ENCODE results near the gene LDLRAD2. TPM values are rescaled to one million over a fixed set of nuclear protein-coding genes. Genes with fewer than 3 reads are reported as not detected.
A peak's percentile ranks its signal among the peaks of the same experiment; 100 is the strongest.

The LDLRAD2 gene
- total RNA-seq, 1 experiment from 2014 or later = 0.97 TPM

DNA sequence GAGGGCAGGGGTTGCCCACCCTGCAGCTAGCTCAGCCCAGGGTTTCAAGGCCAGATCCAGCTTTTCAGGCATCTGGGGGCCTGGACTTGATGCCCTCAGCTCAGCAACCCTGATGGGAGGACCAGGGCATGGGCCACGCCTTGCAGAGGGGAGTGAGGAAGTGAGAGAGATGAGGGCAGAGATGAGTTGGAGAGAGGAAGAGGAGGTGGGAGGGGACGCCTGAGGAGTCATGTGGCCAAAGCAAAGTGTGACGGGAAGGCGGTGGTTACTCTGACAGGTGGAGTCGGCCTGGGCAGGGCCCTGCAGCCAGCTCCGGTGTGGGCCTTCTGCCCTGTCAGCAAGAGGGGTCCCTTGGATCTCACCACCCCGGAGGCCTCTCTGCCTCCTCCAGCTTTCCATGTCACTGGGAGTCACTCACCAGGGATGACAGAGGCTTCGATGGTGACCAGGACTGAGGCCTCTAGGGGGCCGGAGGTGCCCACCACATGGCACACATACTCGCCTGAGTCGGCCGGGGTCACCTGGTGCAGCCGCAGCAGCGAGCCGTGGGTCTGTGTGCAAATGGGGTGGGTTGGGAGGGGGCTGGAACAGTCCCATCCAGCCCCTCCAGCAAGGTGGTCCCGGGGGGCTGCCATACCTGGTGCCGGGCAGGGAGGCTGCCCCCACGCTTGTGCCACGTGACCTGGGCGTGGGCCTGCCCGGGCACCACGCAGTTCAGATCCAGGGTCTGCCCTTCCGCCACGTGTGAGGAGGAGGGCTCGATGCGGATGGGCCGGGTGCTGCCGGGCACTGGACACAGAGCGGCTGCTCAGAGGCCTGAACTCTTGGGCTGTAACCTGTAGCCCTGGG lies 40.4 kb downstream of the LDLRAD2 start:
- Histone ChIP-seq H3K4me3 (ENCODE audit: insufficient read depth, low read depth, low read length) (no peak overlapping the region), H3K27me3 (ENCODE audit: control insufficient read depth, insufficient read depth, low read length) (no peaks in the 10 kb centered on the region), H3K36me3 (replicated peaks; ENCODE audit: control insufficient read depth, insufficient read depth, low read length) (peaks cover 26% of the 10 kb centered on the region)
- no peak for DNase-seq

DNA sequence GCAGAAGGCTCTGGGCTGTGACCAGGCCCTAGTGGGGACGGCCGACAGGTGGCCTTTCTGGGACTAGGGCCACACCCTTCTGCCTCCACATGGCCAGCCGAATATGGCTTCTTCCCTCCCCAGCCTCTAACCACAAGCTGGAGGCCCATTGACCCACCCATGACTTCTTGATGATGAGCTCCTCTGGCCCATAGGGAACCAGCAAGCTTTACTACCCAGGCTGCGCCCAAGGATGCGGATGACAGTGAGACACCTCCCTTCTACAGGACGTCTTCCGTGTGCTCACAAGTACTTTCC lies 41.0 kb downstream of the LDLRAD2 start:
- Histone ChIP-seq H3K27me3 (ENCODE audit: control insufficient read depth, insufficient read depth, low read length) (no peaks in the 10 kb centered on the region), H3K36me3 (replicated peaks; ENCODE audit: control insufficient read depth, insufficient read depth, low read length) (peaks cover 27% of the 10 kb centered on the region), H3K4me3 (ENCODE audit: insufficient read depth, low read depth, low read length) (no peak overlapping the region)
- no peak for DNase-seq

DNA sequence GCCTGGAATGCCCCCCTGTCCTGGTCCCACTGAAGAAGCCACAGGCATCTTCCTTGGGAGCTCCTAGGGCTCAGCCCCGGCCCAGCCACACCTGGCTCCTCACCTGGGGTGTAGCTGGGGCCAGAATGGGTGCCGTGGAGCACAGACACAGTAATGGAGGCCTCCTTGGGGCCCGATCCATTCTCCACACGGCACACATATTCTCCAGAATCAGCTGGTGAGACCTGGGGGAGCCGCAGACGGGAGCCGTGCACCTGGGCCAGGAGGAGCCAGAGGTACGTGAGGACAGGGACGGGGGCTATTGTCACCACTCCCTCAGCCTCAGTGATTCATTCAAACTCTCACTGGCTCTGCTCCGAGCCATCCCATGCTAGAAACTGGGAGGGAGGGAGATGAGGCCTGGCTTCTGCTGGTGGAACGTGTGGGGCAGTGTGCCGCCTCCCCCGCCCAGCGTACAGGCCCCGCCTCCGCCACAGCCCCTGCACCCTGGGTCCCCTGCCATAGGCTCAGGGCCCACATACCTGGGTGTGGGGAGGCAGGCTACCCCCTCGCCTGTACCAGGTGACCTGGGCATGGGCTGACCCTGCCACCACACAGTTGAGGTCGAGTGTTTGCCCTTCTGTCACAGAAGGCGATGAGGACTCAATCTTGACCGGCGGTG lies 42.2 kb downstream of the LDLRAD2 start:
- Histone ChIP-seq H3K36me3 (replicated peaks; ENCODE audit: control insufficient read depth, insufficient read depth, low read length) (peaks cover 22% of the 10 kb centered on the region), H3K27me3 (ENCODE audit: control insufficient read depth, insufficient read depth, low read length) (no peaks in the 10 kb centered on the region), H3K4me3 (ENCODE audit: insufficient read depth, low read depth, low read length) (no peak overlapping the region)
- peak; percentile 68 for DNase-seq

DNA sequence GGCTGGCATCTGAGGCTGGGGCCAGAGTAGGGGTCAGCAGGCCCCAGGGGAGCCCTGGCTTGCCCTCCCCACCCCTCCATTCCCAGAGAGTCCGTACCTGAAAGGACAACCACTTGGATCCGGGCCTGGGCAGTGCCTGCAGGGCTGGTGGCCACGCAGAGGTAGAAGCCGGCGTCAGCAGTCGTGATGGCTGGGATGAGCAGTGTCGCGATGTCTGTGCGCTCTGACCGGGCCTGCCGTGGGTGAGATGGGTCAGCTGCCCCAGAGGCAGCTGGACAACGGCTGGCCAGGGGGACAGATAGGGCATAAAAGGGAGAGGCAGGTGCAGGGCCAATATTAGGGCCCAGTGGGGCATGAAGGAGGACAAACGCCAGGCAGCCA lies 42.7 kb downstream of the LDLRAD2 start:
- H3K36me3 ChIP-seq (replicated peaks; ENCODE audit: control insufficient read depth, insufficient read depth, low read length) = peaks cover 22% of the 10 kb centered on the region
- DNase-seq = no peak
- no peaks in the 10 kb centered on the region for H3K27me3 ChIP-seq (ENCODE audit: control insufficient read depth, insufficient read depth, low read length)
- no peak overlapping the region for H3K4me3 ChIP-seq (ENCODE audit: insufficient read depth, low read depth, low read length)

DNA sequence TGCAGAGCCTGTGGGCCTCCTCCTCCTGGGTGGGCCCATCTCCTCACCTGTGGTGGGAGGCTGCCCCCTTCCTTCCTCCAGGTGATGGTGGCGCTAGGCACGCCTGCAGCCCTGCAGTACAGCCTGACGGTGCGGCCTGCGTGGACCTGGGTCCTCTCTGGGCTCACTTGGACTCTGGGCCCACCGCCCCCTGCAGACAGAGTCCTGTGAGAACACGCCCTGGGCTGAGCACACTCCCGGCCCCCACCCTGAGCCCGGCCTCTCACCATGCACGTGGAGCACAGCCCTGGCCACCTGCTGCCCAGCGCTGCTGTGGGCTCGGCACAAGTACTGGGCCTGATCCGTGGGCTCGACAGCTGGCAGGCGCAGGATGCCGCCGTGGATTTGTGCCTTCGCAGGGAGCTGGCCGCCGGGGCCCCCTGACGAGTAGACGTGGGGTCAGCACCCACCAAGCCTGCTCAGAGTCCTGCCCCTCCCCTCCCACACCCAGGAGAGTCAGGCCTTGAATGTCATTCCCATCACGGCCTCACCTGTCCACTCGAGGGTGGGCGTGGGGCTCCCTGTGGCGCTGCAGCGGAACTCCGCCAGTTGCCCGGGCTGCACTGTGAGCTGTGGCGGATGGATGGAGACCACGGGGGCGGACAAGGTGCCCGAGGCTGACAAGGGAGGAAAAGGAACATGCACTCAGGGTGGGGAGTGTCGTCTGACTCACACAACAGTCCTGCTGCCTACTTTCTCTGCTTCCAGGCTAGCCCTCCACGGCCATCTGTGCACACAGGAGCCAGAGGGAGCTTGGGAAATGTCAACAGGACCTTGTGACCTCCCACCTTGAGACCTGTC lies 43.4 kb downstream of the LDLRAD2 start:
- peak; percentile 70 for DNase-seq
- Histone ChIP-seq H3K4me3 (ENCODE audit: insufficient read depth, low read depth, low read length) (no peak overlapping the region), H3K27me3 (ENCODE audit: control insufficient read depth, insufficient read depth, low read length) (no peaks in the 10 kb centered on the region), H3K36me3 (replicated peaks; ENCODE audit: control insufficient read depth, insufficient read depth, low read length) (peaks cover 22% of the 10 kb centered on the region)

DNA sequence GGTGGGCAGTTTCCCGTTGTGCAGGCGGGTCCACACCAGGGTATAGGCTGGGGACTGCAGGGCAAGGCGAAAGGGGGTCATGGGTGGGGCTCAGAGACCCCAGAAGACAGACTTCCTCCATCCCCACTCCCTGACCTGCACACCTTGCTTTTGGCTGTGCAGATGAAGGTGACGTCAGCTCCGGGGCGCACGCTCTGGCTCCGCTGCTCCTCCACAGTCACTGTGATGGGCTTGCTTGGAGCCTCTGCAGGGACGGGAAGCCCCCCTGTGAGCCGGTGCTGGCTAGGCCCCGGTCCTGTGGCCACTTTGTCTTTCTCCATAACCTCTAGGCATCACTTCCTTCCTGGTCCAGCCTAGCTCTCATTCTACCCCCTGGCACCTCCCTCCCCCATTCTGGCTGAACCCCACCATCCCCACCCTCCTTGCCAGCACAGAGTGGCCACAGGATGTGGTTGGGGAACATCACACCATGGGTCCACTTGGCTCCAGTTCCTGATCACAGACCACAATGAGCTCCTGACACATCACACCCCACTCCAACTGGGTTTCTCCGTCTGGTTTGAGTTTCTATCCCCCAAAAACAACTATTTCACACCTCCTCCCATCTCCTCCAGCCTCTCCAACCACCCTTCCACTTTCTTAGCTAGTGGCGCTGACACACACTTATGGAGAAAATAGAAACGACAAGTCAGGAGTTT lies 45.2 kb downstream of the LDLRAD2 start:
- Histone ChIP-seq H3K4me3 (ENCODE audit: insufficient read depth, low read depth, low read length) (no peak overlapping the region), H3K27me3 (ENCODE audit: control insufficient read depth, insufficient read depth, low read length) (no peaks in the 10 kb centered on the region), H3K36me3 (replicated peaks; ENCODE audit: control insufficient read depth, insufficient read depth, low read length) (peaks cover 29% of the 10 kb centered on the region)
- DNase-seq = no peak

DNA sequence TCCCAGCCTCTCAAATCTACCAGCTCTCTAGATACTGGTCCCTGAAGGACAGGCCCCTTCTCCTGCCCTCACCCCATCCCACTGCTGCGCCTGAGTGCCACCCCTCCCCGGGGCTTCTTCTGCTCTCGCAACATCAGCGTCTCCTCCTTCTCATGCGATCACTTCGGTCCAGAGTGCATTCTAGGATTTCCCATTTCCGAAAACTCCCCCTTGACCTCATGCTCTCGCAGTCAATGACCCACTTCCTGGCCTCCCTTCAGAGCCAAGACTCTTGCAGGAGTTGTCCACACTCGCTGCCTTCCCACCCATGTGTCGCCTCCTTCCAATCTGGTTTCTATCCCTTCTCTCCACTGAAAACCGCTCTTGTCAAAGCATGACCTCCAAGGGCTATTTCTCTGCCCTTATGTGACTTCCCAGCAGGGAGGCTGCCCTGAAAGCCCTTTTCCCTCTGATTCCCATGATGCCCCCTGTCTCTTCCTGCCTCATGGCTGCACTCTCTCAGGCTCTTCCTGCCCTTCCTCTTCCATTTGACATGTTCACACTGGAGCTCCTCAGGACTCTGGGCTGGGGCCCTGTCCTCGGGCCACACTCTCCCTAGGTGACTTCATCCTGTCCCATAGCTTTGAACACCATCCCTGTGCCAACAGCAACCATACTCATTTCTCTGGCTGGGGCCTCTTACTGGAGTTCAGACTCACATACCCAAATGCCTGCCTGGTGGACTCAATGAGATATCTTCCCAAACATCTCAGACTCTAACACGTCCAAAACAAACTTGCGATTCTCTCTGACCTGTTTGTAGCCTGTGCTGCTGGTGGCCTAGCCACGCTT lies 46.0 kb downstream of the LDLRAD2 start:
- no peak for DNase-seq
- Histone ChIP-seq H3K4me3 (ENCODE audit: insufficient read depth, low read depth, low read length) (no peak overlapping the region), H3K36me3 (replicated peaks; ENCODE audit: control insufficient read depth, insufficient read depth, low read length) (peaks cover 28% of the 10 kb centered on the region), H3K27me3 (ENCODE audit: control insufficient read depth, insufficient read depth, low read length) (no peaks in the 10 kb centered on the region)

DNA sequence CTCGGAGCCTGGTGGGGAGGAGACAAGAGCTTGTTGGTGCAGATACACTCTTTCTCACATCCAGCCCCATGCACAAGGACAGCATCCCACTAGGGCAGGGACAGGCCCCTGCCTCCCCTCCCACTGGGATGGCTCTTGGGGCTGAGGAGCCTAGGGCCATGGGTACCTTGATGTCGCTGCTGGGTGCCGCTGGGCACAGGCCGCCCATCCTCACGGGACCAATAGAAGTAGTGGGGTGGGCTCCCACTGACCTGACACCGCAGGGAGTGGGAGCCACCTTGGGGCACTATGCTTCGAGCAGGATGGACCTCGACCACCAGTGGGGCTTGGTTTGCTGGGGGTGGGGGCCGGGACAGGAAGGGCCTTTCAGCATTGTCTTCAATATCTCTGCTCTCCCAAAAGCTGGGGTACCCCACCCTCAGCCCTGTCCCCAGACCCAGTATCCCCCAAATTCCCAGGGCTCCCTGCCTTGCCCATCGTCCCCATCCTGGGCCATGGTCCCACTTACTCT lies 47.7 kb downstream of the LDLRAD2 start:
- no peak for DNase-seq
- Histone ChIP-seq H3K4me3 (ENCODE audit: insufficient read depth, low read depth, low read length) (no peak overlapping the region), H3K27me3 (ENCODE audit: control insufficient read depth, insufficient read depth, low read length) (no peaks in the 10 kb centered on the region), H3K36me3 (replicated peaks; ENCODE audit: control insufficient read depth, insufficient read depth, low read length) (peaks cover 28% of the 10 kb centered on the region)

DNA sequence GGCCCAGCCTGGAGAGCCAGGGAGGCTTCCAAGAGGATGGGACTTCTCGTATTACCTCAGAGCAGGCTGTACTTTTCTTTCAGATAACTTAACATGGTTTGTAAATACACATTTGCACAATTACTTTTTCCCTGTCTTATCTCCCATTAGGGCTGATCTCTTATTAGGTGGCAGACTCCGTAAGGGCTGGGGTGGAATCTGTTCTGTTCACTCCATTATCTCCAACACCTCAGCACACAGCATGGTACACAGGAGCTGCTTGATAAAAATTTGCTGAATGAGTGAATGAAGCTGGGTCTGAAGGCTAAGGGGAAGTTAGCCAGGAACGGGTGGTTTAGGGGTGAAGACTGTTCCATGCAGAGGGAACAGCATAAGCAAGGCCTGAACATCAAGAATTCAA lies 48.9 kb downstream of the LDLRAD2 start:
- no peaks in the 10 kb centered on the region for H3K27me3 ChIP-seq (ENCODE audit: control insufficient read depth, insufficient read depth, low read length)
- H3K36me3 ChIP-seq (replicated peaks; ENCODE audit: control insufficient read depth, insufficient read depth, low read length) = peaks cover 28% of the 10 kb centered on the region
- DNase-seq = no peak

DNA sequence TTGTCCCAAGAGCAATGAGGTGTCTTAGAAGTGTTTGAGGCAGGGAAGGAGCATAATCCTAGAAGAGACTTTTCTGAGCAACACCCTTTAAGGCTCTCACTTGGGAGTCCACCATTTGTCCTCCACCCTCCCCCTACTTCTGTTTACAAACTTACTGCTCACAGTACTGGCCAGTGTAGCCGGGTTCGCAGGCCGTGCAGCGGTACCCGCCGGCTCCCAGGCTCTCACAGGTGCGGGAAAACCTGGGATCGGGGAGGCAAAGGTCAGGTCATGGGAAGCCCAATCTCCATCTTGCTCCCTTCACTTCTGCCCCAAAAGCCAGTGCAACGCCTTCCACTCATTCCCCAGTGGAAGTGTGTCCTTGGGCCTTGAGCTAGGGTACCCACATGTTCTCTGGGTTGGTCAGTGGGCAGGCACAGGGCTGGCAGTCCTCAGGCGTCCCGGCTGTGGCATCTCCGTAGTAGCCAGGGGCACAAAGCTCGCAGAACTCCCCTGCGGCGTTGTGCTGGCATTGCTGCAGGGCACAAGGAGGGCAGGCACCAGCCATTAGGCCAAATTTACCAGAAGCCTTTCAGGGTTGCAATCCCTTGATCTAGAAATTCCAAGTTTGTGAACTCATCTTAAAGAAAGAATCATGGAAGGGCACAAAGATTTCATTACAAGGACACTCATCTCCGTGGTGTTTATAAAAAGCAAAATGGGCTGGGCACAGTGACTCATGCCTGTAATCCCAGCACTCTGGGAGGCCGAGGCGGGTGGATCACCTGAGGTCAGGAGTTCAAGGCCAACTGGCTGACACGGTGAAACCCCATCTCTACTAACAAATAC lies 49.8 kb downstream of the LDLRAD2 start:
- no peak overlapping the region for H3K4me3 ChIP-seq (ENCODE audit: insufficient read depth, low read depth, low read length)
- H3K27me3 ChIP-seq (ENCODE audit: control insufficient read depth, insufficient read depth, low read length) = no peaks in the 10 kb centered on the region
- H3K36me3 ChIP-seq (replicated peaks; ENCODE audit: control insufficient read depth, insufficient read depth, low read length) = peaks cover 24% of the 10 kb centered on the region
- no peak for DNase-seq

More for the DNA sequence above, 48.9 kb downstream of the LDLRAD2 start:
- H3K4me3 ChIP-seq (ENCODE audit: insufficient read depth, low read depth, low read length) = no peak overlapping the region

DNA sequence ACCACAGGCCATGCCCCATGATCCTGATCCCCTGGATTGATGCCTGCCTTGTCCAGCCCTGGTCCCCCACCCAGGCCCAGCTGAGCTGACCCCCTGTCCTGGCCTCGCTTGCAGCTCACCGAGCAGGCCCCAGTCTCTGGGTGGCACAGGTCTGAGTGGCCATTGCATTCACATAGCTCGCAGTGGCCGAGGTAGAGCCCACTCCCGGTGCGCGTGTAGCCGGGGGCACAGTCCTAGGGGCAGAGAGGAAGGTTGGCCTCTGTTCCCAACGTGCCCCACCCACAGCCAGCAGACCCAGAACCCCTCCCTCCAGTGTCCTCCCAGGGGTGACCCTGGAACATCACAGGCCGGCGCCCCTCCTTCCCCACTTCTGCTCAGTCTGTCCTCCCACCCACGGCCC lies 51.9 kb downstream of the LDLRAD2 start:
- Histone ChIP-seq H3K27me3 (ENCODE audit: control insufficient read depth, insufficient read depth, low read length) (no peaks in the 10 kb centered on the region), H3K4me3 (ENCODE audit: insufficient read depth, low read depth, low read length) (no peak overlapping the region), H3K36me3 (replicated peaks; ENCODE audit: control insufficient read depth, insufficient read depth, low read length) (peaks cover 19% of the 10 kb centered on the region)
- DNase-seq = no peak

DNA sequence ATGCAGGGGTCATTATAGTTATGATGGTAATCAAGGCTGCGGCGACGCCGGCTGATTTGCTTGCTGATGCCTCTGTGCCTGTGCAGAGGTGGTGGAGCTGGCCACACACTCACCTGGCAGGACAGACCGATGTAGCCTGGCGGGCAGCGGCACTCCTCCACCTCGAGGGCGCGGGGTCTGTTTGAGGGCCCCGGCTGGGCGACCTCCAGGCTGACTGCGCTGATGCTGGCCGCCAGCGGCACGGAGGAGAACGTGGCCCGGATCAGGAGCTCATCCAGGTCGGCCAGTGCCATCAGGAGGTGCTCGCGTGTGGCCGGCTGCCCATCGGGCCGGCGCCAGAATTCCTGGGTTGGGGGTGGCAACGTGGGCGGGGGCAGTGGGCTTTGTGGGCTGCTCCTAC lies 52.7 kb downstream of the LDLRAD2 start:
- DNase-seq = no peak
- Histone ChIP-seq H3K4me3 (ENCODE audit: insufficient read depth, low read depth, low read length) (no peak overlapping the region), H3K36me3 (replicated peaks; ENCODE audit: control insufficient read depth, insufficient read depth, low read length) (peaks cover 19% of the 10 kb centered on the region), H3K27me3 (ENCODE audit: control insufficient read depth, insufficient read depth, low read length) (no peaks in the 10 kb centered on the region)

DNA sequence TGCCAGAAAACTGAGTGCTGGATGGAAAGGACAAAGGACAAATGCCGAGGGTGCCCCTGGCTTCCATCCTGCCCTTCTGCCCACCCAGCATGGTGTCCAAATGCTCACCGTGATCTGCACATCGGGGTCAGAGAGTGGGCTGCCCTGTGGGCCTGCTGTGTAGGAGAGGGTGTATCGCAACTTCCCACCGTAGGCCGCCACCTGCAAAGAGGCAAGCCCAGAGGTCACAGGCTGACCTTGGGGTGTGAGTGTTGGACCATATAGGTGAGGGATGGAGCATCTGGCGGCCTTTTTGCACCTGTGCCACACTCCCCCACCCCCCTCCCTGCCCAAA lies 53.5 kb downstream of the LDLRAD2 start:
- Histone ChIP-seq H3K27me3 (ENCODE audit: control insufficient read depth, insufficient read depth, low read length) (no peaks in the 10 kb centered on the region), H3K36me3 (replicated peaks; ENCODE audit: control insufficient read depth, insufficient read depth, low read length) (peaks cover 21% of the 10 kb centered on the region), H3K4me3 (ENCODE audit: insufficient read depth, low read depth, low read length) (no peak overlapping the region)
- no peak for DNase-seq
